ENCODE measurements around the gene PBX1. TPM values are rescaled to one million over a fixed set of nuclear protein-coding genes. Genes with fewer than 3 reads are reported as not detected.

Gene PBX1
- total RNA-seq, 3 donors from 2014 or later (not counting 1 experiment from before 2014, with no cell fraction given) = 0.54 to 3.5 (median 1.4) TPM

DNA sequence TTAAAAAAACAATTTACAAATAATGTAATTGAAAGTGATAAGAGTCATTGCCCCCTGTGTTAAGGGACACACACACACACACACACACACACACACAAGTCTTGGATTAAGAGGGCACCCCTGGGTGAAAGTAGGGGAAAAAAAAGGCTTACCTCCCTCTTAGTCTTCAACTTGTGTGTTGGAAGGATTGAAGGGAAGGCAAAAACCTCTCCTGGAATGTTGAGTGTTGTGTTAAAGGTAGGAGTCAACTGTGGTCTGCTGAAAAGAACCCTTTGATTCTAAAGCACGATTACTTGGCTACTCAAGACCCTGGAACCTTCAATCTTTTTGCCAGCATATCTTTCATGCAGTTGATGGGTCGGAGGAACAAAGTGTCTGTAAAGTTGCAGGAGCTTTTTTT is 6.4 kb downstream of the PBX1 start:
- Histone ChIP-seq H3K9me3 (ENCODE audit: control insufficient read depth, insufficient read depth, low read length) (no peaks in the 10 kb centered on the region), H3K36me3 (ENCODE audit: control insufficient read depth, insufficient read depth, low read length) (no peaks in the 10 kb centered on the region), H3K4me3 (ENCODE audit: low read length) (no peak overlapping the region), H3K27me3 (ENCODE audit: control insufficient read depth, insufficient read depth, low read length) (peaks cover 5% of the 10 kb centered on the region), H3K27ac (ENCODE audit: low read length) (no peak overlapping the region), H3K4me1 (ENCODE audit: control insufficient read depth, insufficient read depth, low read length) (no peaks in the 10 kb centered on the region)
- intact Hi-C loops (cut with micrococcal nuclease) = no loop called here
- ATAC-seq = no peak
- Mint-ChIP-seq H3K9me3 (no peaks in the 10 kb centered on the region), H3K36me3 (no peaks in the 10 kb centered on the region), H3K27ac (no peak overlapping the region), H3K4me1 (peaks cover 3 to 7% of the 10 kb centered on the region in 2 donors), H3K27me3 (ENCODE audit: low read depth in 2 of 2) (peaks cover 21 to 42% of the 10 kb centered on the region in 2 donors), H3K4me3 (no peak overlapping the region)
- TF ChIP-seq, protein P1, sequence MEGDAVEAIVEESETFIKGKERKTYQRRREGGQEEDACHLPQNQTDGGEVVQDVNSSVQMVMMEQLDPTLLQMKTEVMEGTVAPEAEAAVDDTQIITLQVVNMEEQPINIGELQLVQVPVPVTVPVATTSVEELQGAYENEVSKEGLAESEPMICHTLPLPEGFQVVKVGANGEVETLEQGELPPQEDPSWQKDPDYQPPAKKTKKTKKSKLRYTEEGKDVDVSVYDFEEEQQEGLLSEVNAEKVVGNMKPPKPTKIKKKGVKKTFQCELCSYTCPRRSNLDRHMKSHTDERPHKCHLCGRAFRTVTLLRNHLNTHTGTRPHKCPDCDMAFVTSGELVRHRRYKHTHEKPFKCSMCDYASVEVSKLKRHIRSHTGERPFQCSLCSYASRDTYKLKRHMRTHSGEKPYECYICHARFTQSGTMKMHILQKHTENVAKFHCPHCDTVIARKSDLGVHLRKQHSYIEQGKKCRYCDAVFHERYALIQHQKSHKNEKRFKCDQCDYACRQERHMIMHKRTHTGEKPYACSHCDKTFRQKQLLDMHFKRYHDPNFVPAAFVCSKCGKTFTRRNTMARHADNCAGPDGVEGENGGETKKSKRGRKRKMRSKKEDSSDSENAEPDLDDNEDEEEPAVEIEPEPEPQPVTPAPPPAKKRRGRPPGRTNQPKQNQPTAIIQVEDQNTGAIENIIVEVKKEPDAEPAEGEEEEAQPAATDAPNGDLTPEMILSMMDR (IDR thresholded peaks at IDR 0.05) = no peak
- DNase-seq = no peak
- 81% methylated on average over 2 of the region's 2 CpGs for WGBS (ENCODE audit: insufficient coverage)

DNA sequence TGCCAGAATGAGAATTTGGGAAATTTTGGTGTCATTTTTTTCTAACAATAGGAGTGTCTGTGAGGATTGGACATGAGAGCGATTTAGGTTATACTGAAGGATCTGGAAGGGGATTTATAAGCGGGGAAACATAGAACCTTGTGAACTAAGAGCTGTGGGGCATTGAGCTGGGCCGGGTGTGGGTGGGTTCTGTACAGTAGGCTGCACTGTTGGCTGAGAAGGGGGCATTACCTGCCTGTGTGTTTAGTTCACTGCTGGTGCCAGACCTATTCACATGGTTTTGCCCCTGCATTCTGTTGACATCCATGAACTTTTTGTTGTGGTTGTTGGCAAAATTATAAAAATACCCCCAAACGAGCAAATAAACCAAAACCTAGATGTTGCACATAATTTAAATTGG is 8.8 kb downstream of the PBX1 start:
- Histone ChIP-seq H3K27me3 (ENCODE audit: control insufficient read depth, insufficient read depth, low read length) (no peaks in the 10 kb centered on the region), H3K4me1 (ENCODE audit: control insufficient read depth, insufficient read depth, low read length) (no peaks in the 10 kb centered on the region), H3K4me3 (ENCODE audit: low read length) (no peak overlapping the region), H3K9me3 (ENCODE audit: control insufficient read depth, insufficient read depth, low read length) (no peaks in the 10 kb centered on the region), H3K36me3 (ENCODE audit: control insufficient read depth, insufficient read depth, low read length) (no peaks in the 10 kb centered on the region), H3K27ac (ENCODE audit: low read length) (no peak overlapping the region)
- H3K4me1 Mint-ChIP-seq = no peaks in the 10 kb centered on the region
- no peaks in the 10 kb centered on the region for H3K36me3 Mint-ChIP-seq
- no peak overlapping the region for H3K27ac Mint-ChIP-seq
- DNase-seq (no peak), ATAC-seq (no peak)
- intact Hi-C loops (cut with micrococcal nuclease) = no loop called here
- TF ChIP-seq, protein P1 (IDR thresholded peaks at IDR 0.05) = no peak
- 93% methylated on average over 3 of the region's 4 CpGs for WGBS (ENCODE audit: insufficient coverage)
- H3K27me3 Mint-ChIP-seq (ENCODE audit: low read depth in 2 of 2) = peaks cover 23 to 32% of the 10 kb centered on the region in 2 donors
- H3K9me3 Mint-ChIP-seq = no peaks in the 10 kb centered on the region
- H3K4me3 Mint-ChIP-seq = no peak overlapping the region

DNA sequence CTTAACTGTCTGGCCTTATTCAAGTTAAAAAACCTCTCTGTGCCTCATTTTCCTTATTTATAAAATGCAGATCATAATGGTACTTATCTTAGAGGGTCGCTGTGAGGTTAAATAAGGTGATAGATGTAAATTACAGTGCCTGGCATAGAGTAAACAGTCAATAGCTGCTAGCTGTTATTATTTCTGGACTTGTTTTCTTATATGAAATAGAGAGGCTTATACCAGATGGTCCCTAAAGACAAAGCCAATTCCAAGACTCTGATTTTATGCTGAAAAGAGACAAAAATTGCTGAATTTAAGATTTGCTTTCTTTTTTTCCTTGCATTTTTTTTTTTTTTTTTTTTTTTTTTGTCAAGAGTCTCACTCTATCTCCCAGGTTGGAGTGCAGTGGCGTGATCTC is 10.3 kb downstream of the PBX1 start:
- no peak for ATAC-seq
- Histone ChIP-seq H3K27ac (ENCODE audit: low read length) (no peak overlapping the region), H3K9me3 (ENCODE audit: control insufficient read depth, insufficient read depth, low read length) (no peaks in the 10 kb centered on the region), H3K27me3 (ENCODE audit: control insufficient read depth, insufficient read depth, low read length) (no peaks in the 10 kb centered on the region), H3K4me1 (ENCODE audit: control insufficient read depth, insufficient read depth, low read length) (no peaks in the 10 kb centered on the region), H3K4me3 (ENCODE audit: low read length) (no peak overlapping the region), H3K36me3 (ENCODE audit: control insufficient read depth, insufficient read depth, low read length) (no peaks in the 10 kb centered on the region)
- TF ChIP-seq, protein P1 (IDR thresholded peaks at IDR 0.05) = no peak
- H3K36me3 Mint-ChIP-seq = no peaks in the 10 kb centered on the region
- H3K4me3 Mint-ChIP-seq = no peak overlapping the region
- intact Hi-C loops (cut with micrococcal nuclease) = no loop called here
- no peaks in the 10 kb centered on the region for H3K4me1 Mint-ChIP-seq
- H3K27me3 Mint-ChIP-seq (ENCODE audit: low read depth in 2 of 2) = peaks cover 28 to 36% of the 10 kb centered on the region in 2 donors
- 79% methylated on average over 2 of the region's 2 CpGs for WGBS (ENCODE audit: insufficient coverage)
- DNase-seq = no peak
- no peak overlapping the region for H3K27ac Mint-ChIP-seq
- H3K9me3 Mint-ChIP-seq = no peaks in the 10 kb centered on the region

DNA sequence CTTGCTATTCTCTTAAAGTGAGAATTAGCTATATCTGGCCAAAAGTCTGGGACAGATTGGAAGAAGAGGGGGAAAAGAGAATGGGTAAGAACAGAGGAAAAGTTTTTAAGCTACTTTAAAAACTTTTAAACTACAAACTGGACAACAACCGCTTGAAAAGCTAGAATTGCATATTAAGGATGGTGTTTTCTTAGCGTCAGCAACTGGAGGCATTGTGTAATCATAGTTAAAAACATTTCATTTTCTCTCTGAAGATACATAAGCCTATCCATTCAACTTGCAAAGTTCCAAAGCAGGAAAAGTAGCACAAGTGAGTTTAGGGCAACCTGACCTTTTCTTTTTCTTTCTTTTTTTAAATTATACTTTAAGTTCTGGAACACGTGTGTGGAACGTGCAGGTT is 10.9 kb downstream of the PBX1 start:
- intact Hi-C loops (cut with micrococcal nuclease) = no loop called here
- Mint-ChIP-seq H3K27ac (no peak overlapping the region), H3K4me3 (no peak overlapping the region), H3K27me3 (ENCODE audit: low read depth in 2 of 2) (peaks cover 26 to 36% of the 10 kb centered on the region in 2 donors), H3K36me3 (no peaks in the 10 kb centered on the region), H3K9me3 (no peaks in the 10 kb centered on the region), H3K4me1 (no peaks in the 10 kb centered on the region)
- H3K9me3 ChIP-seq (ENCODE audit: control insufficient read depth, insufficient read depth, low read length) = no peaks in the 10 kb centered on the region
- no peaks in the 10 kb centered on the region for H3K4me1 ChIP-seq (ENCODE audit: control insufficient read depth, insufficient read depth, low read length)
- 93% methylated on average over 2 of the region's 4 CpGs for WGBS (ENCODE audit: insufficient coverage)
- no peaks in the 10 kb centered on the region for H3K36me3 ChIP-seq (ENCODE audit: control insufficient read depth, insufficient read depth, low read length)
- no peak for DNase-seq
- ATAC-seq = no peak
- TF ChIP-seq, protein P1 (IDR thresholded peaks at IDR 0.05) = no peak
- H3K27me3 ChIP-seq (ENCODE audit: control insufficient read depth, insufficient read depth, low read length) = no peaks in the 10 kb centered on the region
- H3K27ac ChIP-seq (ENCODE audit: low read length) = no peak overlapping the region
- H3K4me3 ChIP-seq (ENCODE audit: low read length) = no peak overlapping the region
